Osteocyte (in vitro differentiated cells): ENCODE results near the gene XKR3. TPM values are rescaled to one million over a fixed set of nuclear protein-coding genes. Genes with fewer than 3 reads are reported as not detected.
"Not testable (repeated sequence)": the region's sequence is repeated elsewhere in the genome, so short reads cannot be mapped to it uniquely, and the experiment has no call there.

ENCODE experiments used
- DNase-seq: peaks from one replicate; pipeline ENCODE4 v3.0.0; 2021; ENCODE audit warnings: mixed read lengths; ENCODE audit not compliant: unreplicated experiment; ENCODE audit errors: extremely low spot score
- H3K27ac Mint-ChIP-seq: one replicate; pipeline ENCODE4 v1.8.0; 2021; ENCODE audit warnings: mild to moderate bottlenecking, mixed read lengths; ENCODE audit not compliant: unreplicated experiment
- H3K27me3 Mint-ChIP-seq: one replicate; pipeline ENCODE4 v1.8.0; 2021; ENCODE audit warnings: mixed read lengths; ENCODE audit not compliant: unreplicated experiment
- H3K36me3 Mint-ChIP-seq: one replicate; pipeline ENCODE4 v1.8.0; 2021; ENCODE audit warnings: mixed read lengths; ENCODE audit not compliant: unreplicated experiment
- H3K4me1 Mint-ChIP-seq: one replicate; pipeline ENCODE4 v1.8.0; 2021; ENCODE audit warnings: mixed read lengths; ENCODE audit not compliant: unreplicated experiment
- H3K4me3 Mint-ChIP-seq: one replicate; pipeline ENCODE4 v1.8.0; 2021; ENCODE audit warnings: mild to moderate bottlenecking, moderate library complexity, mixed read lengths; ENCODE audit not compliant: unreplicated experiment
- H3K9me3 Mint-ChIP-seq: one replicate; pipeline ENCODE4 v1.8.0; 2021; ENCODE audit warnings: mixed read lengths; ENCODE audit not compliant: unreplicated experiment
- CTCF ChIP-seq: fragments of 200-600 bp; sonication (generic); IDR thresholded peaks from 2 replicates; pipeline ENCODE4 v1.5.0; 2021; ENCODE audit warnings: antibody characterized with exemption, mild to moderate bottlenecking, moderate library complexity
- total RNA-seq: library from RNA; stranded (reverse); gene quantifications from 2 replicates; pipeline ENCODE4 v1.2.1, GENCODE V29; 2021

The XKR3 gene
- total RNA-seq, 1 donor from 2014 or later, result not detected

DNA sequence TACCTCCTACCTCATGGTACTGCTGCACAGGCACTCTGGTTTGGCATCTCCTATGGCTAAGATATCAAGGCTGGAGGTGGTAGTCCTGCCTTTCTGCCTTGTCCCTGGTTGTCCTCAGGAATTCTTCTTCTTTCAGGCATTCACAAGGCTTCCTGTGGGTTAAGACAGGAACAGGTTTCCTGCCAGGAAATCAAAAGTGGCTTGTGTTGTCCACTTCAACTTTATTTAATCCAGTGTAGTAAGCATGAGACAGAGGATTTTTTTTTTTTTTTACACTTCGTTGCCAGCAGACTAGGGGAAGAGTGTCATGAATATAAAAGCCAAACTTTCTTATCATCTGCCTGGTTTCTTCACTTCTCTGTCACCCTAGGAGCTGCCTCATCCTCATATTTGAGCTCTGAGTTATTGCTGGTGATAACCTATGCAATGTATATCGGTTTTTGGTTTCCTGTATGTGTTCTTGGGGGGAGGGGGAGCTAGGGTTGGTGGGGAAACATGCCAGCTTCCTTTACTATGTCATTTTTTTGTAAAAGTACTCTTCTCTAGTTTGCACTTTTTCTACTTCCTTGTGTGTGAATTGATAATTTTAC, 50.2 kb downstream of the XKR3 start:
- no peak for TF ChIP-seq CTCF
- peaks cover 49% of the 10 kb centered on the region for H3K9me3 Mint-ChIP-seq
- no peak for DNase-seq

DNA sequence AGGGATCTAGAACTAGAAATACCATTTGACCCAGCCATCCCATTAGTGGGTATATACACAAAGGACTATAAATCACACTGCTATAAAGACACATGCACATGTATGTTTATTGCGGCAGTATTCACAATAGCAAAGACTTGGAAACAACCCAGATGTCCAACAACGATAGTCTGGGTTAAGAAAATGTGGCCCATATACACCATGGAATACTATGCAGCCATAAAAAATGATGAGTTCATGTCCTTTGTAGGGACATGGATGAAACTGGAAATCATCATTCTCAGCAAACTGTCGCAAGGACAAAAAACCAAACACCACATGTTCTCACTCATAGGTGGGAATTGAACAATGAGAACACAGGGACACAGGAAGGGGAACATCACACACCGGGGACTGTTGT, 53.6 kb downstream of the XKR3 start:
- not testable (repeated sequence) for DNase-seq, H3K36me3 Mint-ChIP-seq, H3K27ac Mint-ChIP-seq, H3K4me1 Mint-ChIP-seq, H3K27me3 Mint-ChIP-seq, H3K4me3 Mint-ChIP-seq
- peaks cover 40% of the 10 kb centered on the region for H3K9me3 Mint-ChIP-seq

More for the DNA sequence above, 50.2 kb downstream of the XKR3 start:
- no peaks in the 10 kb centered on the region for H3K4me1 Mint-ChIP-seq
- H3K4me3 Mint-ChIP-seq, result no peak overlapping the region
- no peak overlapping the region for H3K27ac Mint-ChIP-seq
- no peaks in the 10 kb centered on the region for H3K27me3 Mint-ChIP-seq
- no peaks in the 10 kb centered on the region for H3K36me3 Mint-ChIP-seq

DNA sequence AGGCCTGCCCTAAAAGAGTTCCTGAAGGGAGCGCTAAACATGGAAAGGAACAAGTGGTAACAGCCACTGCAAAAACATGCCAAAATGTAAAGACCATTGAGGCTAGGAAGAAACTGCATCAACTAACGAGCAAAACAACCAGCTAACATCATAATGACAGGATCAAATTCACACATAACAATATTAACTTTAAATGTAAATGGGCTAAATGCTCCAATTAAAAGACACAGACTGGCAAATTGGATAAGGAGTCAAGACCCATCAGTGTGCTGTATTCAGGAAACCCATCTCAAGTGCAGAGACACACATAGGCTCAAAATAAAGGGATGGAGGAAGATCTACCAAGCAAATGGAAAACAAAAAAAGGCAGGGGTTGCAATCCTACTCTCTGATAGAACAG, 57.3 kb downstream of the XKR3 start:
- not testable (repeated sequence) for H3K4me3 Mint-ChIP-seq, H3K27me3 Mint-ChIP-seq, DNase-seq, H3K27ac Mint-ChIP-seq, H3K4me1 Mint-ChIP-seq, H3K36me3 Mint-ChIP-seq
- peaks cover 38% of the 10 kb centered on the region for H3K9me3 Mint-ChIP-seq

DNA sequence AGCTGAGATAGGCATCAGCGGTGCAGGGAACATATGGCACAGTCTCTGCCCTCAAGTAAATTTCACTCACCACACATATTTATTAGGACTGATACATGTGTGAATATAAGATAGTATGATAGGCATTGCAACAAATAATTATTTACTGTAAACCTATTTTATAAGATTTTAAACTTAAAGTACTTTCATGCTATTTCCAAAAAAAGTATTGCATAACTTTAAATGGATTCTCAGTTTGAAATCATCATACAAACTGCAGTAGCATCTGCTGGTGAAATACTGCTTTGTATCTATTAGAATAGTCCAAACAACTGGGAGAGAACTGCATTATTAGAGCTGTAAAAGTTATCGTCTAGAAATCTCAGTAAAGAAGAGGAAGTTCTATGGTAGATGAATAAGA, 63.0 kb downstream of the XKR3 start:
- not testable (repeated sequence) for H3K36me3 Mint-ChIP-seq, H3K4me1 Mint-ChIP-seq, H3K4me3 Mint-ChIP-seq, H3K27ac Mint-ChIP-seq, H3K27me3 Mint-ChIP-seq, DNase-seq
- H3K9me3 Mint-ChIP-seq, result peaks cover 59% of the 10 kb centered on the region

- not testable (repeated sequence) for H3K27ac Mint-ChIP-seq, DNase-seq, H3K36me3 Mint-ChIP-seq, H3K4me1 Mint-ChIP-seq, H3K27me3 Mint-ChIP-seq, H3K4me3 Mint-ChIP-seq
- H3K9me3 Mint-ChIP-seq, result peaks cover 51% of the 10 kb centered on the region
Measured at GRCh38 chr22:16760416-16760815, 64.8 kb downstream of the XKR3 start.

GRCh38 chr22:16749282-16749681, 75.9 kb downstream of the XKR3 start:
- H3K9me3 Mint-ChIP-seq, result peaks cover 38% of the 10 kb centered on the region
- not testable (repeated sequence) for H3K36me3 Mint-ChIP-seq

GRCh38 chr22:16748160-16748929, 76.9 kb downstream of the XKR3 start:
- not testable (repeated sequence) for H3K4me3 Mint-ChIP-seq, DNase-seq, H3K27me3 Mint-ChIP-seq, H3K4me1 Mint-ChIP-seq, H3K36me3 Mint-ChIP-seq, H3K27ac Mint-ChIP-seq
- H3K9me3 Mint-ChIP-seq, result peaks cover 42% of the 10 kb centered on the region

More at GRCh38 chr22:16749282-16749681, 75.9 kb downstream of the XKR3 start:
- not testable (repeated sequence) for H3K27ac Mint-ChIP-seq, H3K27me3 Mint-ChIP-seq, H3K4me1 Mint-ChIP-seq, DNase-seq, H3K4me3 Mint-ChIP-seq

GRCh38 chr22:16747266-16748159, 77.7 kb downstream of the XKR3 start:
- not testable (repeated sequence) for H3K4me3 Mint-ChIP-seq, H3K27me3 Mint-ChIP-seq, H3K27ac Mint-ChIP-seq, H3K4me1 Mint-ChIP-seq, DNase-seq, H3K36me3 Mint-ChIP-seq
- H3K9me3 Mint-ChIP-seq, result peaks cover 43% of the 10 kb centered on the region

GRCh38 chr22:16734271-16734670, 90.9 kb downstream of the XKR3 start:
- H3K4me1 Mint-ChIP-seq, H3K27ac Mint-ChIP-seq, DNase-seq, H3K27me3 Mint-ChIP-seq, H3K4me3 Mint-ChIP-seq, H3K36me3 Mint-ChIP-seq: not testable (repeated sequence)
- H3K9me3 Mint-ChIP-seq, result peaks cover 31% of the 10 kb centered on the region
